Vagina (tissue), 2 donors: ENCODE measurements around the gene GJA3. TPM values are rescaled to one million over a fixed set of nuclear protein-coding genes. Genes with fewer than 3 reads are reported as not detected.

Experiments
- DNase-seq, 2 donors: peaks; one replicate each; pipeline ENCODE4 v3.0.0-alpha.2; 2017; ENCODE audit errors: extremely low spot score in 2 of 2
- H3K27ac ChIP-seq: fragments of 200-600 bp; sonication (generic); one replicate; pipeline ENCODE4 v1.5.1; 2019
- H3K27me3 ChIP-seq: fragments of 200-600 bp; sonication (generic); one replicate; pipeline ENCODE4 v1.5.1; 2019
- H3K36me3 ChIP-seq, 2 donors: fragments of 200-600 bp; sonication (generic); one replicate each; pipeline ENCODE4 v1.5.1; 2017 to 2019
- H3K4me1 ChIP-seq: fragments of 200-600 bp; sonication (generic); one replicate; pipeline ENCODE4 v1.5.1; 2019
- H3K4me3 ChIP-seq, 2 donors: fragments of 200-600 bp; sonication (generic); 1 replicate in 1 of 2; 2 replicates in 1 of 2; pipeline ENCODE4 v1.5.1; 2016 to 2019
- H3K9me3 ChIP-seq: fragments of 200-600 bp; sonication (generic); one replicate; pipeline ENCODE4 v1.5.1; 2019
- POLR2A ChIP-seq, 2 donors: fragments of 450-650 bp; IDR thresholded peaks; one replicate each; pipeline ENCODE4 v1.6.1; 2017; ENCODE audit warnings: antibody characterized with exemption in 2 of 2, mild to moderate bottlenecking in 2 of 2, moderate library complexity in 2 of 2
- POLR2AphosphoS5 ChIP-seq, 2 donors: sonication (generic); formaldehyde crosslinking; IDR thresholded peaks; one replicate each; pipeline ENCODE4 v1.9.0; 2017; ENCODE audit warnings: antibody characterized with exemption in 2 of 2, mild to moderate bottlenecking in 2 of 2, low read depth in 1 of 2; ENCODE audit not compliant: insufficient read depth in 1 of 2
- intact Hi-C: fragments of 100-400 bp; cut with DNase I; formaldehyde crosslinking; loops from one replicate; pipeline ENCODE4 v1.15.1; 2023
- total RNA-seq: library from RNA; depleted of rRNA; stranded (reverse); fragments of >200 nt; gene quantifications from one replicate; pipeline ENCODE4 v1.2.3, GENCODE V29; 2016
- TF ChIP-seq, protein P1 (sequence below), 3 experiments: fragments of 450-650 bp in 2 of 3; fragments of 200-600 bp in 1 of 3; sonication (generic) in 1 of 3; IDR thresholded peaks; one replicate each; pipeline ENCODE4 v1.5.1; 2017 to 2019; ENCODE audit warnings: antibody characterized with exemption in 3 of 3, mild to moderate bottlenecking in 2 of 3, moderate library complexity in 2 of 3

GJA3 gene
- total RNA-seq, 1 donor from 2014 or later = not detected

DNA sequence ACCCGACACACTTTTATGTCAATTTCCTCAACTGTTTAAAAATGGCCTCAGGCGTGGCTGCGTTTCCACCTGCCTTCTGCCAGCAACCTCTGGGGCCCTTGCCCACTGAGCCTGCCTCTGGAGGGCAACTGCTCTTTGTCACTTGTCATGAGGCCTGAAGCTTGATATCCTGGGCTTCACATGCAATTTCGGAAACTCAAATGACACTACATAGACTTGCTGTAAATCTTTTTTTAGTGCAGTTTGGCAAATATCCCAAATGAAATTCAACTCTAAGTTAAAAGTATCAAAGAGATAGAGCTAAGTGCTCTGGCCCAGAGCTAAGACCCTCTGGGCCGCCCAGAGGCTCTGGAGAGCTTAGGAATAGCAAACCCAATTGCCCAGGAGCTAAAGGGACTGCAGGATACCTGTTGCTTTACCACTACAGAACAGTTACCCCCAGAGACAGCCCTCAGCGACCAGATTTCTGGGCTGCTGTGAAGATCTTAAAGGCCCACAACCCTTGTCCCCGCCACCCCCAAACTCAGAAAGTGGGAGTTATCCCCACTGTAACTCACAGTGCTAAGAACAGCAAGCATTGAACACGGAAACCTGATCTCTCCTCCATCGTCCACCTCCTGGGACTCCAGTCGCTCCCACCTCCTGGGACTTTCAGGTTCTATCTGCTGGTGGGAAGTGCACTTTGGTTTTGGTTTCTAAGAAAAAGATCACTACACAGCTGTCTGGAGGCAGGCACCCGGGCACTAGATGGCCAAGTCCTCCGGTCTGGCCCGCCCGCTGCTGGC is 19.4 kb downstream of the GJA3 start:
- H3K27me3 ChIP-seq = no peaks in the 10 kb centered on the region
- H3K27ac ChIP-seq = no peak overlapping the region
- H3K4me1 ChIP-seq = peaks cover 13% of the 10 kb centered on the region
- peak in 1 of 2 donors; percentile 44 for DNase-seq
- intact Hi-C loops = no loop called here
- H3K36me3 ChIP-seq = no peaks in the 10 kb centered on the region
- TF ChIP-seq POLR2A (IDR thresholded peaks at IDR 0.05) = no peak
- TF ChIP-seq, protein P1, sequence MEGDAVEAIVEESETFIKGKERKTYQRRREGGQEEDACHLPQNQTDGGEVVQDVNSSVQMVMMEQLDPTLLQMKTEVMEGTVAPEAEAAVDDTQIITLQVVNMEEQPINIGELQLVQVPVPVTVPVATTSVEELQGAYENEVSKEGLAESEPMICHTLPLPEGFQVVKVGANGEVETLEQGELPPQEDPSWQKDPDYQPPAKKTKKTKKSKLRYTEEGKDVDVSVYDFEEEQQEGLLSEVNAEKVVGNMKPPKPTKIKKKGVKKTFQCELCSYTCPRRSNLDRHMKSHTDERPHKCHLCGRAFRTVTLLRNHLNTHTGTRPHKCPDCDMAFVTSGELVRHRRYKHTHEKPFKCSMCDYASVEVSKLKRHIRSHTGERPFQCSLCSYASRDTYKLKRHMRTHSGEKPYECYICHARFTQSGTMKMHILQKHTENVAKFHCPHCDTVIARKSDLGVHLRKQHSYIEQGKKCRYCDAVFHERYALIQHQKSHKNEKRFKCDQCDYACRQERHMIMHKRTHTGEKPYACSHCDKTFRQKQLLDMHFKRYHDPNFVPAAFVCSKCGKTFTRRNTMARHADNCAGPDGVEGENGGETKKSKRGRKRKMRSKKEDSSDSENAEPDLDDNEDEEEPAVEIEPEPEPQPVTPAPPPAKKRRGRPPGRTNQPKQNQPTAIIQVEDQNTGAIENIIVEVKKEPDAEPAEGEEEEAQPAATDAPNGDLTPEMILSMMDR (IDR thresholded peaks at IDR 0.05) = no peak
- TF ChIP-seq POLR2AphosphoS5 (IDR thresholded peaks at IDR 0.05; ENCODE audit: insufficient read depth in 1 of 2, low read depth in 1 of 2) = no peak
- H3K4me3 ChIP-seq = no peak overlapping the region
- no peaks in the 10 kb centered on the region for H3K9me3 ChIP-seq

DNA sequence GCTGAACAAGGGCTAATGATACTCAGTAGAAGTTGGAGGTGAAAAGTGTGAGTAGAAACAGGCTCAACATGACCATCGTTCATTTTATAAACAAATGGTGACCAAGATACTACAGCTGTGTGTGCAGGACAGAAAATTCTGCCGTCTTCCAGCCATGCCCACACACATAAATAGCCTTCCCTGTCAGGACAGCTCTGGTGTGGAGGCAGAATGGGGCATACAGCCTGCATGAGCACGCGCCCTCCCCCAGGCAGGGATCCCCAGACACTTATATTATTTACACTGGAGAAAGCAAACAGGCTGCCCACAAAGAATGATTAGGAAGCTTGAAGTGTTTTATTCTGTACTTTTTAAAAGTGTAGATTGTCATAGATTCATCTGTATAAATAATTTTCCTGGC is 20.4 kb downstream of the GJA3 start:
- Histone ChIP-seq H3K27me3 (no peaks in the 10 kb centered on the region), H3K4me1 (peaks cover 13% of the 10 kb centered on the region), H3K4me3 (no peak overlapping the region), H3K27ac (no peak overlapping the region), H3K36me3 (no peaks in the 10 kb centered on the region), H3K9me3 (no peaks in the 10 kb centered on the region)
- intact Hi-C loops = no loop called here
- TF ChIP-seq, protein P1 (IDR thresholded peaks at IDR 0.05) = no peak
- no peak for TF ChIP-seq POLR2AphosphoS5 (IDR thresholded peaks at IDR 0.05; ENCODE audit: insufficient read depth in 1 of 2, low read depth in 1 of 2)
- no peak for TF ChIP-seq POLR2A (IDR thresholded peaks at IDR 0.05)
- DNase-seq = peak in 1 of 2 donors; percentile 54

DNA sequence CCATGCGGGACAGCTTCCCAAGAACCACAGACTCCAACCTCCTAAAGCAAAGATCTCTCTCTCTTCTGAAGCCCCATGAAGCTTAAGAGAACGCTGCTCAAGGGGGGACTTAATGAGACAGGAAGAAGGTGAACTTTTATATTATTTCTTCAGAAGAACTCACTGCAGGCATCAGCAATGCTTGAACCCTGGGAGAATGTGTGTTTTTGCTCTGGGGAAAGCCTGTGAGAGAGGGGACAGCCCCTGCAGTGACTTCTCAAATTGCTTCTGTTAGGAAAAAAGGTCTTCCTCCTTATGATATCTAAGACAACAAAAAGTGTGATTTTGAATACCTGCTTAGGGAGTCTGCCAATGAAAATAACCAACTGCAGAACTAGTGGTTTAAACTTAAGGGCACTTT is 23.0 kb downstream of the GJA3 start:
- peak in 1 of 2 donors; percentile 27 for DNase-seq
- Histone ChIP-seq H3K4me1 (peaks cover 13% of the 10 kb centered on the region), H3K36me3 (no peaks in the 10 kb centered on the region), H3K27me3 (no peaks in the 10 kb centered on the region), H3K27ac (no peak overlapping the region), H3K9me3 (no peaks in the 10 kb centered on the region), H3K4me3 (no peak overlapping the region)
- intact Hi-C loops = no loop called here
- no peak for TF ChIP-seq POLR2A (IDR thresholded peaks at IDR 0.05)
- TF ChIP-seq, protein P1 (IDR thresholded peaks at IDR 0.05) = no peak
- TF ChIP-seq POLR2AphosphoS5 (IDR thresholded peaks at IDR 0.05; ENCODE audit: insufficient read depth in 1 of 2, low read depth in 1 of 2) = no peak

DNA sequence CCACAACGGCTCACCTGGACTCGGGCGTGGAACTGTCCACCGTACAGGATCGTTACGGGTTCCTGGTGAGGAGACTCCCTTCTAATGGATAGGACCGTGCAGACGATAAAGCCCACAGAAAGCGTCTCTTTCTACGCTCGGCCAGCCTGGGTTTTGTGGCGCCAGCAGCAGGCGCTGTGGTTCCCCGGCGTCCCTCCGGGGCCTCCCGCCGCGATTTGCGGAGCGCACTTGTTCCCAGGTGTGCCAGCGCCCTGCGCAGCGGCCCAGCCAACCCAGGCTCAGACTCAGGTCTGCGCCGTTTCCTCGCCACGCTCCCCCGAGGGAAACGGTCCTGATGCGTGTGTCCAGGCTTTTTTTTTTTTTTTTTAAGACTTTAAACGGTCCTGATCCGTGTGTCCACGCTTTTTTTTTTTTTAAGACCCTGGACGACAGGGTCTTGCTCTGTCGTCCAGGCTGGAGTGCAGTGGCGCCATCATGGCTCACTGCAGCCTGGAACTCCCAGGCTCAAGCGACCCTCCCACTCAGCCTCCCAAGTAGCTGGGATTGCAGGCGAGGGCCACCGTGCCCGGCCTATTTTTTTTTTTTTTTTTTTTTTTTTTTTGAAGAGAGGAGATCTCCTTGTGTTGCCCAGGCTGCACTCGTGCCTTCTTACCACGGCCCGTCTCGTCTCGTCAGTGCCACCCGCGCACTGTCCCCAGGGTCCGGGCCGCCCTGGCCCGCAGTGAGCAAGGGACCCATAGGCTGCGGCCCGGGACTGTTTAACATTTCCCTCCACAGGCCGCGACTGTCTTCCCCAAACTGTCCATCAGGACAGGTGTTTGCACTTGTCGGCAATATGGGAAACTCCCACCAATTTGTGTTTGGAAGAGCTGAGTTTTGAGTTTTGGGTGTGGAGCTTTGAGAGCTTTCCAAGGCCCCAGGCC is 23.8 kb downstream of the GJA3 start:
- no peaks in the 10 kb centered on the region for H3K9me3 ChIP-seq
- no peak overlapping the region for H3K4me3 ChIP-seq
- H3K27me3 ChIP-seq = no peaks in the 10 kb centered on the region
- no peaks in the 10 kb centered on the region for H3K36me3 ChIP-seq
- no peak overlapping the region for H3K27ac ChIP-seq
- peaks cover 10% of the 10 kb centered on the region for H3K4me1 ChIP-seq
- TF ChIP-seq POLR2A (IDR thresholded peaks at IDR 0.05) (no peak), POLR2AphosphoS5 (IDR thresholded peaks at IDR 0.05; ENCODE audit: insufficient read depth in 1 of 2, low read depth in 1 of 2) (no peak)
- TF ChIP-seq, protein P1 (IDR thresholded peaks at IDR 0.05) = no peak
- peak in 1 of 2 donors; percentile 62 for DNase-seq
- intact Hi-C loops = no loop called here
